ENCODE measurements around the gene ABCA4.
"Not testable (repeated sequence)": the region's sequence is repeated elsewhere in the genome, so short reads cannot be mapped to it uniquely, and the experiment has no call there.

The ABCA4 gene

DNA sequence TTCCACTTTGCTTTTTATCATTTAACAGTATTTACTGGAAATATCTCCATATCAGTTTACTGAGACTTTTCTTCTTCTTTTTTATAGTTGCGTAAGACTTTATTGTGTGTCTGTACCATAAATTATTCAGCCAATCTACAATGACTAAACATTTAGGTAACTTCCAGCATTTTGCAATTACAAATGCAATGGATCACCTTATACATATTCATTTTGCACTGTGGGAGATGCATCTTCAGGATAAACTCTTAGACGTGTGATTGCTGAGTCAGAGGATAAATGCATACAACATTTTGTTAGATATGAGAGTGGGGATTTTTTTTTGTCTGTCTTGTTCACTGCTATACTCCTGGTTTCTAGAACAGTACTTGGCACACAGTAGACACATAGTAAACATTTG lies 116.0 kb downstream of the ABCA4 start:
- no peak for DNase-seq (ENCODE audit: low read depth)

DNA sequence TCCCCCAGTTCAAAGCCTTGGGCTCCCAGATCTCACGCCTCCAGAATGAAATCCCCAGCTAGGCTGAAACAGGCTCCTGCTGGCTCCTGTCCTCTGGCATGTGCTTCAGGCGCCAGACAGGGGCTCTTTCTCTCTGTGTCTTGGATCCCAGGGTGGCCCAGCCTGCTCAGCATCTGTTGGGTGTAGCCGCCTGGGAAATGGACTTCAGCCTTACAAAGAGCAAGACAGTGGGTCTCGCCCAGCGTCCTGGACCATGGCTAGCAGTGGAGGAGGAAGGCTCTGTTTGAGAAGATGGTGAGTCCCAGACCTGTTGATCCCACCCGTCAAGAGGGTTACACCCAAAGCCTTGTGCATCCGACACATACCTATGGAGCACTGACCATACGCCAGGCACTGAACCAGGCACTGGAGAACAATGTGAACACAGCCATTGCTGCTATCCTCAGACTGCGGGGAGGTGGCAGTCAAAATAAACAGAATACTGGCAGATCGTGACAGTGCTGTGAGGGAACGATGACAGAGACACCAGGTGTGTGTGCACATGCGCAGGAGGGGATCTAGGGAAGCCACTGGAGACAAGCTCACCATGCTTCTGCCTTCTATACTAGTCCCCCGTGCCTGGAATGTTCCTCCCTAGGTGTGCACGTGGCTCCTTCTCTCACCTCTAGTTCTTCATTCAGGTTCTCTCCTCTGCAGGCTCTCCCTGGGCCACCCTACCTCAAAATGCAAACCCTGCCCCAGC lies 118.7 kb downstream of the ABCA4 start:
- no peak for DNase-seq (ENCODE audit: low read depth)

DNA sequence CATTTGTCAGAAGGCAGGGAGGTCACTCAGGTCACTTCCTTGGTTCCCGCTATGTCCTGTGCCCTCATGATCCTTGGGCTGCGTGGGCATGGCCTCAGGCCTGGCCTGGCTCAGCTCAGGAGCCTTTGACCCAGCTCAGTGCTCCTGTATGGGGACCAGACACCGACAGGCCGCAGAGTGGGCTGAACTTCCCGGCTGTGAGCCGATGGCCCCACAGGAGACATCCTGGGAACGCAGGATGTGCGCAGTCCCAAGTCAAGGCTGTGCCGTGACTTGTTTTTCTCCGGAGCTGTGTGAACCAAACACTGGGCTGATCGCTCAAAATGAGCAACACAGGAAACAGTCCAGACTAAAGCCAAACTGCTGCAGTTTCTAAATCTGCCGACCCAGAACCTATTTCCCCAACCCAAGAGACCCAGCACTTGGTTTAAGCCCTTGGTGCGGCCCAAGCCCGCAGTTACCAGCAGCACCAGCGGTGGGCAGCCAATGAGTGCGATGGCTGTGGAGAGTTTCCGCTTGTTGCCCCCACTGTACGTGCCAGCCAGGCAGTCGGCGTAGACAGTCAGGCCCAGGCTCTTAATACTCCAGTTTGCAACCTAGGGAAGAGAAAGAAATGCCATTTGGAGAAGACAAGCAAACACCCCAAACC lies 119.4 kb downstream of the ABCA4 start:
- DNase-seq (ENCODE audit: low read depth) = no peak

DNA sequence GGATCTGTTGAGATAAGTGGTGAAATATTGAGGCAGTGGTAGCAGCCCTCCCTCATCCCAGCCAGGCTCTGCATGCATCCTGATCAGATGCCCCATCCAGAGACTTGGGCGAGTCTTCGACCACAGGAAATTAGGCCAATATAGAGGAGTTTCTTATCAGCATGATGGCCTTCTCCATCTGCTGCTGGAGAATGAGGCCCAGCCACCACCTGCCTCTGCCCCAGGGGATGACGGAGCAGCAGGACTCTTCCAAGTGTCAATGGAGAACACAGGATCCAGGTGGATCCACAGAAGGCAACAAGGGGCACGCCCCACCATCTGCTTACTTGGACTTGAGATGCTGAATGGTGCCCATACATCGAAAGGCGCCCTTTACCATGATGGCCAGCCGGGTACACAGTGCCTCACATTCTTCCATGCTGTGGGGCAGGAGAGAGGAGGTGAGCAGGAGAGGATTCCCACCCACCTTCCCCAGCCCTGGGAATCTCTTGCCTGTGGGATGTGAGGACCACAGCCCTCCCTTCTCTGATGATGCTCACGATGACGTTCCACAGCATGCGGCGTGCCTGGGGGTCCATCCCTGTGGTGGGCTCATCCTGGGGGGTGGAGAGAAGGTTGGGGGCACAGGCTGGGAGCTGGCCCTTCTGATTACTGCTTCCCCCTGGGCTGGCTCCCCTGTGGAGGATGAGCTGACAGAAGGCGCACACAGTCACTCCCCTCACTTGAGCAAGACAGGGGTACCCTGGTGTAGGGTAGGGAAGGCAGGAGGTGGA lies 120.3 kb downstream of the ABCA4 start:
- no peak for DNase-seq (ENCODE audit: low read depth)

DNA sequence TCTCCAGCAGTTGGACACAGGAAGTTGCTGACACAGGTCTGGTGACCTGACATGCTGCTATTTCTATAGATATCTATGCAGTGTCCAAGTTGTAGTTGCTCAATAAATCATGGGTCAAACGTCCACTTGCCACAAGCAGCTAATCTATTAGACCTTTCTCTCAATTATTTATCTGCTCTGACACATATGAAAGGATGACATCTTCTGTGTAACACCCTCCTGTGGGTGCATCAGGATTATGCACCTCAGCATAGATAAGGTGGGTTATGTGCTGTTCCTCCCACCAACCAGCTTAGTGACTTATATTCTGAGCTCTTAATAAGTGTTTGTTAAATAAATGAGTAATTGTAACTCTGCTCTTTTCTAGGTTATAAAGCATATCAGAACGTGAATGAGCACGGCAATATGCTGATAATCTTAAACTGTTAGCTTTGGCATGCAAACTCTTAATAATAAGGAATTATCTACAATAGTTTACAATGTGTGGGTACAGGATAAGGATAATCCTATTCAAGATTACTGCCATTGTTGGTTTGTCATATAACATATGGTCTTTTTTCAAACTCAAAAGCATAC lies 121.0 kb downstream of the ABCA4 start:
- DNase-seq (ENCODE audit: low read depth) = no peak

DNA sequence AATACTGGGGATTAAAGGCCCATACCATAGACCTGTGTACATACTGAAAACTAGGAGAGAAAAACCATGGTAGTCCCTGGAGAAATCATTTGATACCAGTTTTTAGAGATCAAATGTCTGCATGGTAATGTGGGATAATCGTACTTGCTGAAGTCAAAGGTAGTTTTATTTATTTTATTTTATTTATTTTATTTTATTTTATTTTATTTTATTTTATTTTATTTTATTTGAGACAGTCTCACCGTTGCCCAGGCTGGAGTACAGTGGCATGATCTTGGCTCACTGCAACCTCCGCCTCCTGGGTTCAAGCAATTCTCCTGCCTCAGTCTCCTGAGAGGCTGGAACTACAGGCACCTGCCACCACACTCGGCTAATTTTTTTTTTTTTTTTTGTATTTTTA lies 122.4 kb downstream of the ABCA4 start:
- DNase-seq (ENCODE audit: low read depth) = not testable (repeated sequence)

DNA sequence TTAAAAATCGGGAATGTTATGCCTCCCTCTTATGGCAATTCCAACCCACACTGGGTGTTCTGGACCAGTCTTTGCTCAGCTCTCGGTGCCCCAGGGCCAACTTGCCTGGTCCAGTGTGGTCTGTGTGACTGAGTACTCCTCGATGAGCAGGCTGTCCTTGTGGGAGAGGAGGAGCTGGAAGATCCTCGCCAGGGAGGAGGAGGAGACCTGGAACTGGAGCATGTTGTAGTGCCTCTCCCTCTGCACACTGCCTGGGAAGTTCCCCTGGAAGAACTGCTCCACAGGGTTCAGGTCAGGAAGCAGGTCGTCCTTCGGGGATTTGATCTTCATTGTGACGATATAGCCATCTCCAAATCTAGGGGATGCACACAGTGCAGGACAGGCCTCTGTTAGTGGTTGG lies 123.2 kb downstream of the ABCA4 start:
- DNase-seq (ENCODE audit: low read depth) = no peak

DNA sequence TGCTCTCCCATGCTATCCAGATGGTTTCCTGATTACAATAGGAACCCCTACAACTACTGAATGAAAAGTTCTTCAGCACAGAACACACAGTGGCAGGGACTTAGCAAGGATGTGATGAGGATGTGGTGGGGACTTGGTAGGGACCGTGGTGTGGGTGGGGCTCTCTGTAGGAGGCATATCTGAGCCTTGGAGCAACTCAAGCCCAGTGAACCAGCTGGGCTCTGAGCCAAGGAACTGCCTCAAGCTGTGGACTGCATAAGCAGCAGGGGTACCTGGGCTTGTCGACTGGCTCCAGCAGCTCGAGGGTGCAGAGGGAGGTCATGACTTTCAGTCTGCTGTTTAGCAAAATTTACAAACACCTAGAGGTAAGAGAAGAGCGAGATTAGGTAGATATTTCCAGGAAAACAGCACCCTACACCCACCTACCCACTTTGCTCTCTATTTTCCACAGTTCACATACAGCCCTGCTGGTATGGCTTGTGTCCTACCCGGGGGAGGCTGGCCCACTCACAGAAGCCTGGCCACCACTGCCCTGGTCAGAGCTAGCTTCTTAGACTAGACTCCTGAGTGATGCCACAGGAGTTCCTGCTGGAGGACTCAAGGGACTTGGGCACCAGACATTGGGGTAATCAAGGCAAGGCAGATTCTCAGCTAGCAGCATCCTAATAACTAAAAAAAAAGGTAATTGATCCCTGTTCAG lies 125.0 kb downstream of the ABCA4 start:
- DNase-seq (ENCODE audit: low read depth) = no peak

DNA sequence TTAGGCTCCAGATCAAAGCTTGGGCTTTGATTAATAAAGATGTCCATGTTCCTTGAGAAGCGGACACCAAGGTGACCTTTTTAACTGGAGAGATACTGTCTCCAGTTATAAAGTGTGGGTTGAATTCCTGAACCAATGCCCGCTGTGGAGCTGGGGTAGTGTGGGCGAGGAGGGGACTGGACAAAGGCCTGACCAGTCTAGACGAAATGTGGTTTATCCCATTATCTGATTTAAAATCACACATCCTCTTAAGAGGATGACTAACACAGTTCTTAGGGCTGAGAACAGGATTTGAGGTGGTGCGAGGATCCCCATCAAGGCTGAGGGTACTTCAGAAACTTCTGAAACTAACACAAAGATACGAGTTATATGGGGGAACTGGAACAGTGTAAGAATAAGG lies 127.2 kb downstream of the ABCA4 start:
- no peak for DNase-seq (ENCODE audit: low read depth)

DNA sequence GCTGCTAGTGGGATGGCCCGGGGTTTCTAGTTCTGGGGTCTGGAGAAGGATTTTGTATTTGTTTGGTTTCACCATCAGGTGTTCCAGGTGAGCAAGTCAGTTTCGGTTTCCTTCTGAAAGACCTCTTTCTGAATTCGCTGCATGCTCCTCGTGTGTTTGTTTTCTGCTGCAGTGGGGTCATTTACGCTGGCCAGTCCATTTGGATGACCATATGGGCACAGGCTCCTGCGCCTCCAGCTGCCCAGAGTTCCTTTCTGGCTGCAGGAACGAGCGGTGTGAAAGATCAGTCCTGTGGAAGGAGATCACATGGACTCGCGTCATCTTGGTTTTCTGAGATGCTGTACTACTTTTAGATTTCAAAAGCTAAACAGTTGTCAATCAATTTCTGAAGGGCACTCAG lies 128.0 kb downstream of the ABCA4 start:
- DNase-seq (ENCODE audit: low read depth) = no peak

DNA sequence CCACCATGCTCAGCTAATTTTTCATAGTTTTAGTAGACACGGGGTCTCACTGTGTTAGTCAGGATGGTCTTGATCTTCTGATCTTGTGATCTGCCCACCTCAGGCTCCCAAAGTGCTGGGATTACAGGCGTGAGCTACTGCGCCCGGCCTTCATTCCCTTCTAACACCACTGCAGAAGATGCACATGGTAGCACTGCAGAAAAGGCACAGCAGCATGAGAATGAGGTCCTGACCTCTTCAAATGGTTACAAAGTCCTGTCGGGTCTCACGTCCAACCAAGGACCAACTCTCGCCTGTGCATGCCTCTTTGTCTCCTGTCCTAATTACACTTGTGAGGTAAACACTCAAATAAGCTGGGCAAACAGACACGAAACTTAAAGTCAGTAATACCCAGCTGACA lies 128.8 kb downstream of the ABCA4 start:
- DNase-seq (ENCODE audit: low read depth) = no peak

DNA sequence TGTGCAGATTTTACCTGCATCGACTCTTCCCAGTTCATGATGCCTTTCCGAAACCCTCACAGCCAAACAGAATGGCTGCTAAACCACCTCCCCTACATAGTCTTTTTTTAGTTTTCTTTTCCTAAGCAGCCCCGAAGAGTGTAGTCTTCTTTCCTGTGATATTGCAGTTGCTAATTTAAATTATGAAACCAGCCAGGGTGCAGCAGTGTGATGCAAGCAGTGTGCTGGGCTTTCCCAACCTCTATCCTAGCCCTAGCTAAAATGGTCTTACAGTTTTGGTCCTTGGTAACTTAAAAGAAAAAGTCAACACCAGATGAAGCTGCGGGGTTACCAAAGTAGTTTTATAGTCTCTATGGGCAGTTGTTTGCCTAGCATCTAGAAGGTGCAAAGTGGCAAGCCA lies 129.7 kb downstream of the ABCA4 start:
- DNase-seq (ENCODE audit: low read depth) = no peak

DNA sequence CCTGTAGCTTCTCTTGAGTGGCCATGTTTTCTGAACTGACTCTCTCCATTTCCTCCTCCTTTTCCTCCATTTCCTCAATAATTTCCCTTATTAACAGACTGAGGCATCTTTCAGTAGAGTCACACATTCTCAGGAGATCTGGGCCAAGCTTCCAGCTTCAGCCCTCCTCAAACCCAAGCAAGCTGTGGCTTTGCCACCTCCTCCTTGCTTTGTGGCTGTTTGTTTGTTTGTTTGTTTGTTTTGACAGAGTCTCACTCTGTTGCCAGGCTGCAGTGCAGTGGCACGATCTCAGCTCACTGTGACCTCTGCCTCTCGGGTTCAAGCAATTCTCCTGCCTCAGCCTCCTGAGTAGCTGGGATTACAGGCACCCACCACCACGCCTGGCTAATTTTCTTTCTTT lies 130.5 kb downstream of the ABCA4 start:
- not testable (repeated sequence) for DNase-seq (ENCODE audit: low read depth)

DNA sequence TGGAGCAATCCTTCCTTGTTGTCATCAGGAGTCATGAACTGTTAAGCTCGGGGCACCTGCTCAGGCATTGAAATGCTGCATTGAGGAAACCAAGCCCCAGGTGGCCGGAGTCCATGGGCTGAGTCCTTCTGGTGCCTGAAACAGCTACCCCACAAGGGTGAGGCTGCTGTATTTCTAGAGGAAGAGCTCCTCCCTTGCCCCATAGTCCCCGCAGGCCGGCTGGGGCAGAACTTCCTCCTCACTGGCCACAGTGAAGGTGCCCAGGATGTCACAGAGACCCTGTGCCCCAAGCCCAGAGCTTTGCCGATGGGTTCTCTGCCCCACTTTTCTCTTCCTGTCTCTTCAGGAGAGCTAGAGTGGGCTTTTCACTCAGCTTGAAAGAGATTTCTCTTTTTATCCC lies 130.9 kb downstream of the ABCA4 start:
- no peak for DNase-seq (ENCODE audit: low read depth)

DNA sequence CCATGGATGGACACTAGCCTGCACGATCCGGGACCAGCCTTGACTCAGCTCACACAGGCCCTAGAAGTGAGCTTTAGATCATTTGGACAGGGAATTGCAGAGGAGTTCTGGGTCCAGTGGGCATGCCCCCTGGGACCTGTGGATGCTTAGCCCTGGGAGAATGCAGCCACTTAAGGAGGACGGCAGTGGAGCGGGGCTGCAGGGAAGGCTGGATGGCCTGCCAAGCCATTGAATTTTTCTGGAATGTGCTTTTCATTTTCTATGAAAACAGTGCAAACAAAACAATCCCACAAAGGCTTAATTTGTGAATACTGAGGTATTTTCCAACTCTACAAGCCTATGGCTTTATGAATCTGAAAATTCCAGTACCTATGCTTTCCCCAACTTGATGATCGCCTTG lies 131.3 kb downstream of the ABCA4 start:
- DNase-seq (ENCODE audit: low read depth) = no peak

DNA sequence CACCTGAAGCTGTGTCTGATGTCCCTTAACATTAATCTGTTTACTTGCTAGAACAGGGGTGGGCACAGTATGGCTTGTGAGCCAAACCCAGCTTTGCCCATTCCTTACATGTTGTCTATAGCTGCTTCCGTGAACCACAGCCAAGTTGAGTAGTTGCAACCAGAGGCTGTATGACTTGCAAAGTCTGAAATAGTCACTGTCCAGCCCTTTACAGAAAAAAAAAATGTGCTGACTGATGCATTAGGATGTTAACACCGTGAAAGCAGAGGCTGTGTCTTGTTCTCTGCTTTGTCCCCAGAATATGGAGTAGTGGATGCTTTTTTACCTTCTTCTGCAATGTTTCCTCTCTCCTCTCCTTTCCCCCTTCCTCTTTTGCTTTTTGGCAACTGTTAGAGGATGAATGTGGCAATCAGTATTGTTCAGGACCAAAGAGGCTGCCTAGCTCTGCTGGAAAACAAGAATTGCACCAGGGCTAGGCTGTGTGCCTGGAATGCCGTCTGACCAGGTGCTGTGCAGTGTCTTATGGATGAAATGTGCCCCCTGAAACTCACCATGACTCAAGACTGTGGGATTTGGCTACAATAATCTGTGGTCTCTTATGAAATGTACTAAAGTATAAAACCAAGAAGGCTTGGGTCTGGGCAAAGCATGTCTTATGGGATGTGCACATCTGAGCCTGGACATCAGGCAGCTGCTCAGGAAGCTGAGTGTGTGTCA lies 132.2 kb downstream of the ABCA4 start:
- DNase-seq (ENCODE audit: low read depth) = no peak

DNA sequence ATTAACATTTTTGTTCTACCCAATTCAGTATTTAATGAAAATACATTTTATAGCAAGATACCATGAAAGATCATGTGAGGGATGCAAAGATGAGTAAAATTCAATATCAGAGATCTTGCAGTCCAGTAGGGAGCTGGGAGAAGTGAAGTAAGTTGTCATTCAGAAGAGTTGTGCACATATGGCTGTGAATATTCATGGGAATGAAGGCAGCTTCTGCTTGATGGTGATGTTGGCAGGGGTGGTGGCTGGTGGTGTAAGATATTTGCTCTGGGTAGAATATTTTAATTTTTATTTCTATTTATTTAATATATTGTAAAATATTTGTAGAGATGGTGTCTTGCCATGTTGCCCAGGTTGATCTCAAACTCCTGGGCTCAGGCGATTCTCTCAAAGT lies 139.7 kb downstream of the ABCA4 start:
- no peak for DNase-seq (ENCODE audit: low read depth)

DNA sequence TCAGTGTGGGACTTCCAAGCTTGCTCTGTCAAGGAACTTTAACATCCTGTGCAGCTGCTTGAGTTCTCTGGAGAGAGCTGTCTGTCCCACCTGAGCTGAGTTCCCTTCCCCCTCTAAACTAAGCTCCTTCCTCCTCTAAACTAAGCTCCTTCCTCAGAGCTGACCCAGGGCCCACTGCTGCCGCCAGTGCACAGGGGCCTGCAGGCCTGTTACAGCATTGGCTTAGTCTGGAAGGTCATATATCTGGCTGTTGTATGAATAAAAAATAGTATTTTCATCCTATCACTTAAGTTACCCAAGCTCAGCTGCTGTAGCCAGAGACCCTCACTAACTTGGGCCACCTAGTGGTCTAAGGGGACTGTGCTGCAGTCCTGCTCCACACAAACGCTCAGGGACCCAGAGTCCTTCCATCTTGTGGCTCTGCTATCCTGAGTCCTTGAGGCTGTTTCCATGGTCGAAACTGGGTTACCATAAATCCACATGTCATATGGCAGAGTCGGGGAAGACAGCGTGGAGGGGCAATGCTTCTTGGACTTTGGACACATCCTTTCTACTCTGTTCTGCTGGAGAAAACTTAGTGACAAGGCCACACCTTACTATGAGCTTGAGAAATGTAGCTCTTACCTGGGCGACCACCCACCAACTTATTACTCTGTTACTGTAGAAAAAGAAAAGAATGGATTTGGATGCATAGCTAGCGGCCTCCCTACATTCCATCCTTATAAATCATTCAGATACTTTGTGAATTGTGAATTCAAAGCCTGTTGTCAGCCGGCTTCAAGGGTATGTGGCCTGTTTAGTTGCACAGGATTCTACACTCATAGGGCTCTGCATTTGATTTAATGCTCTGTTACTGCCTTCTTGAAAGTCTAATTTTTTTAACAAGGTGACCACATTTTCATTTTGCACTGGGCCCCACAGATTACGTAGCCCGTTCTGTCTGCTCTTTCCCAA lies 140.4 kb downstream of the ABCA4 start:
- no peak for DNase-seq (ENCODE audit: low read depth)

DNA sequence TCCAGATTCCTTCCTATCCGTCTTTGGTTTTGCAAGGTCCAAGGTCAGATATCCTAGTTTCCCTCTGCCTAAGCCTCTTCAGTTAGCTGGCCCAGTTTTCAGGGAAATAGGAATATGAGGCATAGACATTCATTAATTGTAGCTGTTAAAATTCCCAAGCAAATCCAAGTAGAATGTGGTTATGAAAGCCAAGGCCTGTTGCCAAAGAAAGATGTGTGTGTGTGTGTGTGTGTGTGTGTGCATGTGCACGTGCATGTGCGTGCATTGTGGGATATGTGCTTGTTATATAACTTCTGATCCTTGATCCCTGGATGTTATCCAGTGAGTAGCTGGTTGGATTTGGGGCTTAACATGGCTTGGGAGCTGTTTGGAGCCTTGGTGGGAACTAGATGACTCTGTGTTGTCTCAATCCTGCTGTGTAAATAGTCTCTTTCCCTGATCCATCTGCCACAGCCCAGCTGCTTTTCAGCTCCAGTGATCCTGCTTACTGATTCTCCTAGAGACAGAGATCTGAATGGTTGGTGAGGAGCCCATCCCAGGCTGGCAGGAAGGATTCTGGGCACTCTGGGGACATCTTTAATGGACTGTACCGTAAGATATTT lies 141.1 kb downstream of the ABCA4 start:
- DNase-seq (ENCODE audit: low read depth) = no peak

All from stimulated activated CD8-positive, alpha-beta memory T cell treated with anti-CD3 and anti-CD28 coated beads, Interleukin-12 subunit alpha, Interleukin-12 subunit beta, amount 100 ng/mL, for 1 hour (primary cell).